ENCODE results near the gene CCDC34.

DNA sequence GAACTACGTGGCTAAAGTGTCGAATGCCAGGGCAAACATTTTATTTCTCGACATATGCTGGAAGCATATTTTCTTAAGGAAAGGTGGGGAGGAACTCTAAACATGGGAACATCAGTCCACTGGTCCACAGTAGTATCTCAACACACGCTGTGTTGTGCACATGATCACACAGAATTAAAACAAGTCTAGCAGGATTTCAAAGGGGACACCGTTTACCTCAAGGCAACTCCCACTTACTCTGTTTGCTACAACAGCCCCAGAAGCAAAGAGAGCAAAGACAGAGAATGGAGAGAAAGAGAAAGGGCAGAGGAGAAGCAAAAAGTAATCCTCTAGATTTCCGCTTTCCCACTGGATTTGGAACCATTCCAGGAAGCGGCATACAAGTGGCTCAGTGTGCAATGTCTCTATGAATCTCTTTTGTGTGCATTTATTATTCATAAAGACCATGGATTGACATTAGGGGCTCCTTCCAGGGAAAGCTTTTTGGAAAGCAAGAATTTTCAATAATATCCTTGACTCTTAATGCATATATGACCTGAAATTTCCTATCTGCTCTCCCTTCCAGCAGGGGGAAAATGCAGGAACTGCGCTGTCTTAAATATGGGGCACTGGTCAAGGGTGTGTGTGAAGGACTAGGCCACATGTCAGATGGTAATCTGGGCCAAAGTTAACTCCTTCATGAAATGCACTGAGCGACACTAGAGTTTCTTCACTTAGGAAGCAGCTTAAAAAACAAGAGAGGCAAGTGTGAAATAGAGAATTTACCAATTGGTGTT lies 34.8 kb upstream of the CCDC34 start:
- TF ChIP-seq CTCF (conservative IDR thresholded peaks at IDR 0.05; ENCODE audit: low read length) = no peak
- TF ChIP-seq EZH2phosphoT487 (IDR thresholded peaks at IDR 0.05; ENCODE audit: borderline replicate concordance) = no peak
